GM23338 (cell line): ENCODE data around the gene SOD1. TPM values are rescaled to one million over a fixed set of nuclear protein-coding genes. Genes with fewer than 3 reads are reported as not detected.

Experiments
- ATAC-seq: fragments of 200-7000 bp; cut with Tn5 transposase; 3 replicates; pipeline ENCODE4 v1.9.1; 2020
- DNase-seq: peaks from one replicate; pipeline ENCODE4 v3.0.0-alpha.2; 2015; ENCODE audit warnings: low spot score
- H2AFZ ChIP-seq: fragments of 200-600 bp; sonication (generic); 2 replicates; pipeline ENCODE4 v1.8.0; 2016; ENCODE audit warnings: antibody characterized with exemption, mild to moderate bottlenecking, moderate library complexity
- H3F3A ChIP-seq: fragments of 200-600 bp; sonication (generic); replicated peaks from 2 replicates; pipeline ENCODE4 v1.8.0; 2017; ENCODE audit warnings: antibody characterized with exemption, mixed run types, low read depth
- H3K27ac ChIP-seq: fragments of 200-600 bp; sonication (generic); 2 replicates; pipeline ENCODE4 v1.6.1; 2016; ENCODE audit warnings: low read depth
- H3K27me3 ChIP-seq: fragments of 200-600 bp; sonication (generic); 2 replicates; pipeline ENCODE4 v1.8.0; 2016; ENCODE audit warnings: mild to moderate bottlenecking, mixed run types, moderate library complexity; ENCODE audit not compliant: insufficient read depth
- H3K36me3 ChIP-seq: fragments of 200-600 bp; sonication (generic); 2 replicates; pipeline ENCODE4 v1.8.0; 2016; ENCODE audit warnings: mild to moderate bottlenecking; ENCODE audit not compliant: insufficient read depth
- H3K4me1 ChIP-seq: fragments of 200-600 bp; sonication (generic); 2 replicates; pipeline ENCODE4 v1.8.0; 2016; ENCODE audit warnings: mild to moderate bottlenecking, moderate library complexity; ENCODE audit not compliant: insufficient read depth
- H3K4me2 ChIP-seq: fragments of 200-600 bp; sonication (generic); 2 replicates; pipeline ENCODE4 v1.7.1; 2017; ENCODE audit warnings: mixed run types
- H3K4me3 ChIP-seq: fragments of 200-600 bp; sonication (generic); 2 replicates; pipeline ENCODE4 v1.6.1; 2016; ENCODE audit warnings: mixed run types
- H3K79me2 ChIP-seq: fragments of 200-600 bp; sonication (generic); replicated peaks from 2 replicates; pipeline ENCODE4 v1.8.0; 2017; ENCODE audit warnings: mild to moderate bottlenecking; ENCODE audit not compliant: insufficient read depth
- H3K9me2 ChIP-seq: fragments of 200-600 bp; sonication (generic); 2 replicates; pipeline ENCODE4 v1.8.0; 2017; ENCODE audit not compliant: insufficient read depth
- H4K20me1 ChIP-seq: fragments of 200-600 bp; sonication (generic); replicated peaks from 2 replicates; pipeline ENCODE4 v1.8.0; 2017; ENCODE audit warnings: mild to moderate bottlenecking; ENCODE audit not compliant: insufficient read depth
- H3K27ac Mint-ChIP-seq: 2 replicates; pipeline ENCODE4 v1.8.0; 2020; ENCODE audit warnings: inconsistent platforms, mild to moderate bottlenecking, moderate library complexity, mixed read lengths
- H3K27me3 Mint-ChIP-seq: 3 replicates; pipeline ENCODE4 v1.8.0; 2022; ENCODE audit warnings: low read depth, mild to moderate bottlenecking, moderate library complexity, mixed read lengths, inconsistent platforms; ENCODE audit not compliant: insufficient read depth, poor library complexity
- H3K36me3 Mint-ChIP-seq: 3 replicates; pipeline ENCODE4 v1.8.0; 2021; ENCODE audit warnings: low read depth, mild to moderate bottlenecking, inconsistent platforms, moderate library complexity, mixed read lengths
- H3K4me1 Mint-ChIP-seq: 3 replicates; pipeline ENCODE4 v1.8.0; 2020; ENCODE audit warnings: mild to moderate bottlenecking, inconsistent platforms, mixed read lengths
- H3K4me3 Mint-ChIP-seq: 3 replicates; pipeline ENCODE4 v1.8.0; 2021; ENCODE audit warnings: moderate library complexity, mild to moderate bottlenecking, inconsistent platforms, mixed read lengths
- H3K9me3 Mint-ChIP-seq: 3 replicates; pipeline ENCODE4 v1.8.0; 2020; ENCODE audit warnings: moderate library complexity, mild to moderate bottlenecking, inconsistent platforms, mixed read lengths
- CREB1 ChIP-seq: fragments of 250-450 bp; sonication (Bioruptor Pico); IDR thresholded peaks from 2 replicates; pipeline ENCODE4 v1.5.0; 2020; ENCODE audit warnings: low read depth, mild to moderate bottlenecking, moderate library complexity
- EZH2 ChIP-seq: fragments of 200-600 bp; sonication (generic); IDR thresholded peaks from one replicate; pipeline ENCODE4 v1.8.0; 2017; ENCODE audit warnings: antibody characterized with exemption, mild to moderate bottlenecking, low read depth; ENCODE audit not compliant: unreplicated experiment
- EZH2phosphoT487 ChIP-seq: fragments of 200-600 bp; sonication (generic); IDR thresholded peaks from one replicate; pipeline ENCODE4 v1.8.1; 2018; ENCODE audit warnings: antibody characterized with exemption; ENCODE audit not compliant: unreplicated experiment
- JUNB ChIP-seq: IDR thresholded peaks from one replicate; pipeline ENCODE4 v1.6.1; 2016; ENCODE audit warnings: antibody characterized with exemption; ENCODE audit not compliant: unreplicated experiment
- NANOG ChIP-seq: IDR thresholded peaks from 2 replicates; pipeline ENCODE4 v1.6.1; 2016; ENCODE audit warnings: antibody characterized with exemption, borderline replicate concordance
- POLR2AphosphoS5 ChIP-seq: IDR thresholded peaks from 2 replicates; pipeline ENCODE4 v1.6.1; 2016; ENCODE audit warnings: antibody characterized with exemption, low read depth
- STAT1 ChIP-seq: IDR thresholded peaks from one replicate; pipeline ENCODE4 v1.6.1; 2016; ENCODE audit warnings: antibody characterized with exemption; ENCODE audit not compliant: unreplicated experiment
- ZNF114 ChIP-seq: fragments of 250-450 bp; sonication (Bioruptor Pico); IDR thresholded peaks from 2 replicates; pipeline ENCODE4 v1.5.0; 2020; ENCODE audit warnings: mild to moderate bottlenecking, moderate library complexity
- ZNF331 ChIP-seq: fragments of 250-450 bp; sonication (Bioruptor Pico); IDR thresholded peaks from 2 replicates; pipeline ENCODE4 v1.5.0; 2020; ENCODE audit warnings: low read depth, mild to moderate bottlenecking, moderate library complexity
- polyA plus RNA-seq: library from polyadenylated mRNA; unstranded; fragments of >200 nt; fragmentation: Nextera tagmentation; extraction: Ambion mirVana; gene quantifications from 2 replicates; pipeline ENCODE4 v1.2.1, GENCODE V29; 2016
- total RNA-seq: library from RNA; depleted of rRNA; stranded (reverse); fragments of >200 nt; shearing (Covaris generic); gene quantifications from 2 replicates; pipeline ENCODE4 v1.2.3, GENCODE V29; 2014
- TF ChIP-seq, protein P1 (sequence below): IDR thresholded peaks from 2 replicates; pipeline ENCODE4 v1.6.1; 2016; ENCODE audit warnings: antibody characterized with exemption
- TF ChIP-seq, protein P2 (sequence below), 2 experiments: fragments of 200-600 bp in 1 of 2; sonication (generic) in 1 of 2; conservative IDR thresholded peaks; 2 replicates each; pipeline versions ENCODE4 v1.5.1 to v1.6.1; 2016 to 2017; ENCODE audit warnings: antibody characterized with exemption in 2 of 2, low read depth in 2 of 2, mild to moderate bottlenecking in 2 of 2, moderate library complexity in 1 of 2
- TF ChIP-seq, protein P3 (sequence below): IDR thresholded peaks from one replicate; pipeline ENCODE4 v1.6.1; 2018; ENCODE audit warnings: antibody characterized with exemption; ENCODE audit not compliant: unreplicated experiment
- TF ChIP-seq, protein P4 (sequence below): fragments of 250-450 bp; sonication (Bioruptor Pico); IDR thresholded peaks from 2 replicates; pipeline ENCODE4 v1.5.0; 2020; ENCODE audit warnings: mild to moderate bottlenecking, moderate library complexity

The SOD1 gene
- total and polyA plus RNA-seq, 2 experiments from 2014 or later: 123 to 454 TPM

DNA sequence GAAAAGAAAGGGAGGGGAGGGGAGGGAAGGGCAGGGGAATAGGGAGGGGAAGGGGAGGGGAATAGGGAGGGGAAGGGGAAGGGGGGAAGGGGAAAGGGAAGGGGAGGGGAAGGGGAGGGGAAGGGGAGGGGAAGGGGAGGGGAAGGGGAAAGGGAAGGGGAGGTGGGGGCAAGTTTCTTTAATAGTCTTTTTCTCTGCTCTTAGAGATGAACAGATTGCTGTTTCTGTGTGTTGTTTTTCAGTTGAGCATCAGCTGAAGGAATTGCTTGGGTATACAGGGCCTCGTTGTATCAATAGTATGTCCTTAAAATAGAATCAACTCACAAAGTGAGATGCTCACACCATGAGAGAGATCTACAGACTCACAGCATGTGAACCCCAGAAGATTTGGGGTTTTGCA is 44.8 kb upstream of the SOD1 start:
- H3K27ac ChIP-seq: no peak overlapping the region
- no peak overlapping the region for H3K4me3 ChIP-seq
- no peaks in the 10 kb centered on the region for H3K79me2 ChIP-seq
- TF ChIP-seq NANOG: no peak
- TF ChIP-seq, protein P1, sequence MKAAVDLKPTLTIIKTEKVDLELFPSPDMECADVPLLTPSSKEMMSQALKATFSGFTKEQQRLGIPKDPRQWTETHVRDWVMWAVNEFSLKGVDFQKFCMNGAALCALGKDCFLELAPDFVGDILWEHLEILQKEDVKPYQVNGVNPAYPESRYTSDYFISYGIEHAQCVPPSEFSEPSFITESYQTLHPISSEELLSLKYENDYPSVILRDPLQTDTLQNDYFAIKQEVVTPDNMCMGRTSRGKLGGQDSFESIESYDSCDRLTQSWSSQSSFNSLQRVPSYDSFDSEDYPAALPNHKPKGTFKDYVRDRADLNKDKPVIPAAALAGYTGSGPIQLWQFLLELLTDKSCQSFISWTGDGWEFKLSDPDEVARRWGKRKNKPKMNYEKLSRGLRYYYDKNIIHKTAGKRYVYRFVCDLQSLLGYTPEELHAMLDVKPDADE: no peak
- TF ChIP-seq ZNF331 (CRISPR knock-in tag): no peak
- TF ChIP-seq CREB1: no peak
- TF ChIP-seq, protein P2, sequence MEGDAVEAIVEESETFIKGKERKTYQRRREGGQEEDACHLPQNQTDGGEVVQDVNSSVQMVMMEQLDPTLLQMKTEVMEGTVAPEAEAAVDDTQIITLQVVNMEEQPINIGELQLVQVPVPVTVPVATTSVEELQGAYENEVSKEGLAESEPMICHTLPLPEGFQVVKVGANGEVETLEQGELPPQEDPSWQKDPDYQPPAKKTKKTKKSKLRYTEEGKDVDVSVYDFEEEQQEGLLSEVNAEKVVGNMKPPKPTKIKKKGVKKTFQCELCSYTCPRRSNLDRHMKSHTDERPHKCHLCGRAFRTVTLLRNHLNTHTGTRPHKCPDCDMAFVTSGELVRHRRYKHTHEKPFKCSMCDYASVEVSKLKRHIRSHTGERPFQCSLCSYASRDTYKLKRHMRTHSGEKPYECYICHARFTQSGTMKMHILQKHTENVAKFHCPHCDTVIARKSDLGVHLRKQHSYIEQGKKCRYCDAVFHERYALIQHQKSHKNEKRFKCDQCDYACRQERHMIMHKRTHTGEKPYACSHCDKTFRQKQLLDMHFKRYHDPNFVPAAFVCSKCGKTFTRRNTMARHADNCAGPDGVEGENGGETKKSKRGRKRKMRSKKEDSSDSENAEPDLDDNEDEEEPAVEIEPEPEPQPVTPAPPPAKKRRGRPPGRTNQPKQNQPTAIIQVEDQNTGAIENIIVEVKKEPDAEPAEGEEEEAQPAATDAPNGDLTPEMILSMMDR (conservative IDR thresholded peaks at IDR 0.05; ENCODE audit: low read depth in 2 of 2): no peak
- TF ChIP-seq ZNF114: no peak
- no peak for TF ChIP-seq JUNB
- TF ChIP-seq, protein P3, sequence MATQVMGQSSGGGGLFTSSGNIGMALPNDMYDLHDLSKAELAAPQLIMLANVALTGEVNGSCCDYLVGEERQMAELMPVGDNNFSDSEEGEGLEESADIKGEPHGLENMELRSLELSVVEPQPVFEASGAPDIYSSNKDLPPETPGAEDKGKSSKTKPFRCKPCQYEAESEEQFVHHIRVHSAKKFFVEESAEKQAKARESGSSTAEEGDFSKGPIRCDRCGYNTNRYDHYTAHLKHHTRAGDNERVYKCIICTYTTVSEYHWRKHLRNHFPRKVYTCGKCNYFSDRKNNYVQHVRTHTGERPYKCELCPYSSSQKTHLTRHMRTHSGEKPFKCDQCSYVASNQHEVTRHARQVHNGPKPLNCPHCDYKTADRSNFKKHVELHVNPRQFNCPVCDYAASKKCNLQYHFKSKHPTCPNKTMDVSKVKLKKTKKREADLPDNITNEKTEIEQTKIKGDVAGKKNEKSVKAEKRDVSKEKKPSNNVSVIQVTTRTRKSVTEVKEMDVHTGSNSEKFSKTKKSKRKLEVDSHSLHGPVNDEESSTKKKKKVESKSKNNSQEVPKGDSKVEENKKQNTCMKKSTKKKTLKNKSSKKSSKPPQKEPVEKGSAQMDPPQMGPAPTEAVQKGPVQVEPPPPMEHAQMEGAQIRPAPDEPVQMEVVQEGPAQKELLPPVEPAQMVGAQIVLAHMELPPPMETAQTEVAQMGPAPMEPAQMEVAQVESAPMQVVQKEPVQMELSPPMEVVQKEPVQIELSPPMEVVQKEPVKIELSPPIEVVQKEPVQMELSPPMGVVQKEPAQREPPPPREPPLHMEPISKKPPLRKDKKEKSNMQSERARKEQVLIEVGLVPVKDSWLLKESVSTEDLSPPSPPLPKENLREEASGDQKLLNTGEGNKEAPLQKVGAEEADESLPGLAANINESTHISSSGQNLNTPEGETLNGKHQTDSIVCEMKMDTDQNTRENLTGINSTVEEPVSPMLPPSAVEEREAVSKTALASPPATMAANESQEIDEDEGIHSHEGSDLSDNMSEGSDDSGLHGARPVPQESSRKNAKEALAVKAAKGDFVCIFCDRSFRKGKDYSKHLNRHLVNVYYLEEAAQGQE: no peak
- no peak for TF ChIP-seq POLR2AphosphoS5
- TF ChIP-seq STAT1: no peak
- no peak for TF ChIP-seq EZH2
- no peak for TF ChIP-seq EZH2phosphoT487
- TF ChIP-seq, protein P4, sequence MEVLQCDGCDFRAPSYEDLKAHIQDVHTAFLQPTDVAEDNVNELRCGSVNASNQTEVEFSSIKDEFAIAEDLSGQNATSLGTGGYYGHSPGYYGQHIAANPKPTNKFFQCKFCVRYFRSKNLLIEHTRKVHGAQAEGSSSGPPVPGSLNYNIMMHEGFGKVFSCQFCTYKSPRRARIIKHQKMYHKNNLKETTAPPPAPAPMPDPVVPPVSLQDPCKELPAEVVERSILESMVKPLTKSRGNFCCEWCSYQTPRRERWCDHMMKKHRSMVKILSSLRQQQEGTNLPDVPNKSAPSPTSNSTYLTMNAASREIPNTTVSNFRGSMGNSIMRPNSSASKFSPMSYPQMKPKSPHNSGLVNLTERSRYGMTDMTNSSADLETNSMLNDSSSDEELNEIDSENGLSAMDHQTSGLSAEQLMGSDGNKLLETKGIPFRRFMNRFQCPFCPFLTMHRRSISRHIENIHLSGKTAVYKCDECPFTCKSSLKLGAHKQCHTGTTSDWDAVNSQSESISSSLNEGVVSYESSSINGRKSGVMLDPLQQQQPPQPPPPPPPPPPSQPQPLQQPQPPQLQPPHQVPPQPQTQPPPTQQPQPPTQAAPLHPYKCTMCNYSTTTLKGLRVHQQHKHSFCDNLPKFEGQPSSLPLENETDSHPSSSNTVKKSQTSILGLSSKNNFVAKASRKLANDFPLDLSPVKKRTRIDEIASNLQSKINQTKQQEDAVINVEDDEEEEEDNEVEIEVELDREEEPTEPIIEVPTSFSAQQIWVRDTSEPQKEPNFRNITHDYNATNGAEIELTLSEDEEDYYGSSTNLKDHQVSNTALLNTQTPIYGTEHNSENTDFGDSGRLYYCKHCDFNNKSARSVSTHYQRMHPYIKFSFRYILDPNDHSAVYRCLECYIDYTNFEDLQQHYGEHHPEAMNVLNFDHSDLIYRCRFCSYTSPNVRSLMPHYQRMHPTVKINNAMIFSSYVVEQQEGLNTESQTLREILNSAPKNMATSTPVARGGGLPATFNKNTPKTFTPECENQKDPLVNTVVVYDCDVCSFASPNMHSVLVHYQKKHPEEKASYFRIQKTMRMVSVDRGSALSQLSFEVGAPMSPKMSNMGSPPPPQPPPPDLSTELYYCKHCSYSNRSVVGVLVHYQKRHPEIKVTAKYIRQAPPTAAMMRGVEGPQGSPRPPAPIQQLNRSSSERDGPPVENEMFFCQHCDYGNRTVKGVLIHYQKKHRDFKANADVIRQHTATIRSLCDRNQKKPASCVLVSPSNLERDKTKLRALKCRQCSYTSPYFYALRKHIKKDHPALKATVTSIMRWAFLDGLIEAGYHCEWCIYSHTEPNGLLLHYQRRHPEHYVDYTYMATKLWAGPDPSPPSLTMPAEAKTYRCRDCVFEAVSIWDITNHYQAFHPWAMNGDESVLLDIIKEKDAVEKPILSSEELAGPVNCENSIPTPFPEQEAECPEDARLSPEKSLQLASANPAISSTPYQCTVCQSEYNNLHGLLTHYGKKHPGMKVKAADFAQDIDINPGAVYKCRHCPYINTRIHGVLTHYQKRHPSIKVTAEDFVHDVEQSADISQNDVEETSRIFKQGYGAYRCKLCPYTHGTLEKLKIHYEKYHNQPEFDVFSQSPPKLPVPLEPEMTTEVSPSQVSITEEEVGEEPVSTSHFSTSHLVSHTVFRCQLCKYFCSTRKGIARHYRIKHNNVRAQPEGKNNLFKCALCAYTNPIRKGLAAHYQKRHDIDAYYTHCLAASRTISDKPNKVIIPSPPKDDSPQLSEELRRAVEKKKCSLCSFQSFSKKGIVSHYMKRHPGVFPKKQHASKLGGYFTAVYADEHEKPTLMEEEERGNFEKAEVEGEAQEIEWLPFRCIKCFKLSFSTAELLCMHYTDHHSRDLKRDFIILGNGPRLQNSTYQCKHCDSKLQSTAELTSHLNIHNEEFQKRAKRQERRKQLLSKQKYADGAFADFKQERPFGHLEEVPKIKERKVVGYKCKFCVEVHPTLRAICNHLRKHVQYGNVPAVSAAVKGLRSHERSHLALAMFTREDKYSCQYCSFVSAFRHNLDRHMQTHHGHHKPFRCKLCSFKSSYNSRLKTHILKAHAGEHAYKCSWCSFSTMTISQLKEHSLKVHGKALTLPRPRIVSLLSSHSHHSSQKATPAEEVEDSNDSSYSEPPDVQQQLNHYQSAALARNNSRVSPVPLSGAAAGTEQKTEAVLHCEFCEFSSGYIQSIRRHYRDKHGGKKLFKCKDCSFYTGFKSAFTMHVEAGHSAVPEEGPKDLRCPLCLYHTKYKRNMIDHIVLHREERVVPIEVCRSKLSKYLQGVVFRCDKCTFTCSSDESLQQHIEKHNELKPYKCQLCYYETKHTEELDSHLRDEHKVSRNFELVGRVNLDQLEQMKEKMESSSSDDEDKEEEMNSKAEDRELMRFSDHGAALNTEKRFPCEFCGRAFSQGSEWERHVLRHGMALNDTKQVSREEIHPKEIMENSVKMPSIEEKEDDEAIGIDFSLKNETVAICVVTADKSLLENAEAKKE (CRISPR knock-in tag): no peak
- H3K27me3 ChIP-seq: no peaks in the 10 kb centered on the region
- no peak overlapping the region for H3K27ac Mint-ChIP-seq
- H3K4me2 ChIP-seq: no peak overlapping the region
- ATAC-seq (no peak), DNase-seq (no peak)
- H3K9me3 Mint-ChIP-seq: peaks cover 9% of the 10 kb centered on the region; the same call in 2 of the 3 replicates
- no peaks in the 10 kb centered on the region for H3K36me3 ChIP-seq
- peaks cover 5% of the 10 kb centered on the region; the same call in 1 of the 3 replicates for H3K36me3 Mint-ChIP-seq
- H3K27me3 Mint-ChIP-seq: peaks cover 5% of the 10 kb centered on the region
- no peaks in the 10 kb centered on the region for H3K4me1 Mint-ChIP-seq
- no peak overlapping the region for H2AFZ ChIP-seq
- H3K4me1 ChIP-seq: no peaks in the 10 kb centered on the region
- no peak overlapping the region for H3K4me3 Mint-ChIP-seq
- no peaks in the 10 kb centered on the region for H3F3A ChIP-seq
- no peaks in the 10 kb centered on the region for H4K20me1 ChIP-seq
- H3K9me2 ChIP-seq: no peaks in the 10 kb centered on the region
